ENCODE results near the gene CACNA1G.

- TF ChIP-seq EZH2 (IDR thresholded peaks at IDR 0.05): no peak
- TF ChIP-seq CTCF (IDR thresholded peaks at IDR 0.05): no peak
Observed at GRCh38 chr17:50642071-50642721, 81.7 kb downstream of the CACNA1G start.
